Brain microvascular endothelial cell (primary cell): ENCODE data around the gene RAB6D.
A peak's percentile ranks its signal among the peaks of the same experiment; 100 is the strongest.
"Not testable (repeated sequence)": the region's sequence is repeated elsewhere in the genome, so short reads cannot be mapped to it uniquely, and the experiment has no call there.

Source experiments
- DNase-seq: peaks from one replicate; pipeline ENCODE4 v3.0.0-alpha.2; 2020
- H3K27ac ChIP-seq: fragments of 250-450 bp; sonication (Bioruptor Pico); 2 replicates; pipeline ENCODE4 v1.5.1; 2020; ENCODE audit warnings: mild to moderate bottlenecking, moderate library complexity
- H3K27me3 ChIP-seq: fragments of 250-450 bp; sonication (Bioruptor Pico); replicated peaks from 2 replicates; pipeline ENCODE4 v1.5.1; 2020; ENCODE audit warnings: mild to moderate bottlenecking
- H3K36me3 ChIP-seq: fragments of 250-450 bp; sonication (Bioruptor Pico); replicated peaks from 2 replicates; pipeline ENCODE4 v1.5.1; 2020; ENCODE audit warnings: mild to moderate bottlenecking
- H3K4me3 ChIP-seq: 2 replicates; pipeline ENCODE4 v1.5.1; 2011; ENCODE audit warnings: low read depth, mild to moderate bottlenecking, control low read depth, low read length, moderate library complexity
- in situ Hi-C: cut with HindIII; loops from 2 replicates; pipeline ENCODE4 v1.10.0; 2017; ENCODE audit warnings: low sequenced_read_pairs, low pct_ligation_motif_present
- TF ChIP-seq, protein P1 (sequence below): IDR thresholded peaks from 2 replicates; pipeline ENCODE4 v1.5.1; 2011; ENCODE audit warnings: low read depth, mild to moderate bottlenecking, moderate library complexity, low read length, control low read depth, inconsistent platforms; ENCODE audit errors: missing control alignments

The RAB6D gene

DNA sequence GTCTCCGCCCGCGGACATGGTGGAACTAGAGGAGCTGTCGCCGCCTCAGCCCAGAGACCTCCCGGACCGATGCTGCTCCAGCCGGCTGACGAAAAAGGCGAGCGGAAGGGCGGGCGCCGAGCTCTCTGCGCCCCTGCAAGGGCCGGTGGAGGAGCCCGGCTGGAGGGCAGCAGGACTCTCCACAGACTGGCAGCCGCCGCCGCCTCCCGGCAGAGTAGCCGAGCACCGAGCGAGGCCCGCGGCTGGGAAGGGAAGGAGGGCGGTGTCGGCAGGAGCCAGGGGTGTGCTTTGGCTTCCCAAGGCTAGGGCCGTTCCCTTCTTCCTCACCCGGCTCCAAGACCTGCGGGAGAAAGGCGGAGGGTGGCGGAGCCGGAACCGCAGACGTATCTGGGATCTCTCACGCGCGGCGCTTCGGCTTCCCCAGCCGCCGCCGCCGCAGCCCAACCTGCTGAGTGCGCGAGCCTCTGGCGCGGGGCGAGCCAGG, at the start of gene RAB6D:
RAB6D (minus strand) TSS at position 466 of the 484 bp plus-strand sequence; CDS start at position 18, 448 bp downstream.
- in situ Hi-C loops, H3K36me3 ChIP-seq, DNase-seq, H3K27me3 ChIP-seq, H3K27ac ChIP-seq: not testable (repeated sequence)
- peak within 1 kb of the TSS; percentile 38 for H3K4me3 ChIP-seq

DNA sequence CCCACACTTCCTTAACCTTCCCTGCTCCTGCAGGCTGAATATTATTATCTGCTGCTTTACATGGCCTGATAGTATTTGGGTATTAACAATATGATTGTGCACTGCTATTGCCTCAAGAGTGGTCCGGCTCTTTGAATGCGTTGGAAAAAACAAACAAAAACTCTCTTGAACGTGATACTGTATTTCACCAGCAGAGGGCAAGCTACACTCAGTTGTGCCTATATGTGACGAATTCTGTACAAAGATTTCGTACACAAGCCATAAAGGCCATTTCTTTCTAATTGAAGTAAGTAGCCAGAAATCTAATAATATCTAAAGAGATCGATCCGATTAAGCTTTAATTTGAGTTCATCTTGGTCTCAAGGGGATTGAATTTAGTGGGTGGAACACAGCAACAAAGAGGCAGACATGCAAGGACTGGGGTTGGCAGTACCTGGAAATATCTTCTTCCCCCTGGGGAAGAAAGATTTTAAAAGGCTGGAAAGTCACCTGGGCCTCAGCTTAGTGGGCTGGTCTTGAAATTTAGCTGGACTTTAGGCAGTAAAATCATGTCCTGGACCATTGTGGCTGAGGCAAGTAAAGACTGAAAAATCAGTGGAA, 49.3 kb upstream of the RAB6D start:
- H3K36me3 ChIP-seq: no peaks in the 10 kb centered on the region
- TF ChIP-seq, protein P1, sequence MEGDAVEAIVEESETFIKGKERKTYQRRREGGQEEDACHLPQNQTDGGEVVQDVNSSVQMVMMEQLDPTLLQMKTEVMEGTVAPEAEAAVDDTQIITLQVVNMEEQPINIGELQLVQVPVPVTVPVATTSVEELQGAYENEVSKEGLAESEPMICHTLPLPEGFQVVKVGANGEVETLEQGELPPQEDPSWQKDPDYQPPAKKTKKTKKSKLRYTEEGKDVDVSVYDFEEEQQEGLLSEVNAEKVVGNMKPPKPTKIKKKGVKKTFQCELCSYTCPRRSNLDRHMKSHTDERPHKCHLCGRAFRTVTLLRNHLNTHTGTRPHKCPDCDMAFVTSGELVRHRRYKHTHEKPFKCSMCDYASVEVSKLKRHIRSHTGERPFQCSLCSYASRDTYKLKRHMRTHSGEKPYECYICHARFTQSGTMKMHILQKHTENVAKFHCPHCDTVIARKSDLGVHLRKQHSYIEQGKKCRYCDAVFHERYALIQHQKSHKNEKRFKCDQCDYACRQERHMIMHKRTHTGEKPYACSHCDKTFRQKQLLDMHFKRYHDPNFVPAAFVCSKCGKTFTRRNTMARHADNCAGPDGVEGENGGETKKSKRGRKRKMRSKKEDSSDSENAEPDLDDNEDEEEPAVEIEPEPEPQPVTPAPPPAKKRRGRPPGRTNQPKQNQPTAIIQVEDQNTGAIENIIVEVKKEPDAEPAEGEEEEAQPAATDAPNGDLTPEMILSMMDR: peak; percentile 61
- H3K27me3 ChIP-seq: peaks cover 9% of the 10 kb centered on the region
- in situ Hi-C loops: no loop called here
- DNase-seq: peak; percentile 47
- no peak overlapping the region for H3K4me3 ChIP-seq
- no peak overlapping the region for H3K27ac ChIP-seq

GRCh38 chr2:131410173-131410572, 46.2 kb upstream of the RAB6D start:
- Histone ChIP-seq H3K27ac (no peak overlapping the region), H3K4me3 (no peak overlapping the region), H3K27me3 (peaks cover 8% of the 10 kb centered on the region), H3K36me3 (no peaks in the 10 kb centered on the region)
- TF ChIP-seq, protein P1: no peak
- DNase-seq: no peak
- in situ Hi-C loops: no loop called here

DNA sequence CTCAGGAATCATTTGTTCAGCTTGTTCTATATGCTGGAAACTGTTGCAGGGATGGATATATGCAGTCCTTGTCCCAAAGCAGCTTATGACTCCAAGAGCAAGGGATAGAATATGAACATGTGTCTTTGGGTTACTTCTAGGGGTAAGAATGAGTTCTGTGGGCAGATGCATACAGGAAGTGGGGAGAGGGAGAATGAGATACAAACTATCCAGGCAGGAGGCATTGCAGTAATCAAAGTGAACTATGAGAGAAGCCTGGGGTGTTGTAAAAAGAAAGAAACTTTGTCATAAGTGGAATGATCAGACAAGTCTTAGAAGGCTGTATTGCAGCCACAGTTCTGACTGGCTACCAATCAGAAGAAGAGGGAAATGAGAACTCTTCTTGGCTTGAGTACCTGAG, 44.8 kb upstream of the RAB6D start:
- no peak overlapping the region for H3K4me3 ChIP-seq
- TF ChIP-seq, protein P1: no peak
- DNase-seq: no peak
- no peaks in the 10 kb centered on the region for H3K36me3 ChIP-seq
- in situ Hi-C loops: no loop called here
- peaks cover 8% of the 10 kb centered on the region for H3K27me3 ChIP-seq
- H3K27ac ChIP-seq: no peak overlapping the region

GRCh38 chr2:131408207-131408606, 44.2 kb upstream of the RAB6D start:
- H3K27me3 ChIP-seq: peaks cover 8% of the 10 kb centered on the region
- TF ChIP-seq, protein P1: no peak
- in situ Hi-C loops: no loop called here
- H3K27ac ChIP-seq: no peak overlapping the region
- no peaks in the 10 kb centered on the region for H3K36me3 ChIP-seq
- no peak for DNase-seq
- no peak overlapping the region for H3K4me3 ChIP-seq

DNA sequence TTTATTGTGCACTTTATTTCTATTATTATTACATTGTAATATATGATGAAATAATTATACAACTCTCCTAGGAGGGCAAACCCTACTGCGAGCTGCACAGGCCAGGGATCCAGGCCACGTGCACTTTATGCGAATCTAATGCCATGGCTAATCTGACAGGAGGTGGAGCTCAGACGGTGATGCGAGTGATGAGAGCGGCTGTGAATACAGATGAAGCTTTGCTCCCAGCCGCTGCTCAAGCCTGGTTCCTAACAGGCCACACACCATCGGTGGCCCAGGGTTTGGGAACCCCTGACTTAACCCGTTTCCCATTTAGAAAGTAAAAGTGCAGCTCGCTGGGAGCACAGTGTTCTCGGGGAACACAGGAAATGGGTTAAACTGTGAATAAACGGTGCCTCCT, 40.8 kb upstream of the RAB6D start:
- no peak overlapping the region for H3K27ac ChIP-seq
- DNase-seq: no peak
- in situ Hi-C loops: no loop called here
- H3K4me3 ChIP-seq: no peak overlapping the region
- H3K36me3 ChIP-seq: no peaks in the 10 kb centered on the region
- peaks cover 8% of the 10 kb centered on the region for H3K27me3 ChIP-seq
- TF ChIP-seq, protein P1: no peak
